Fibroblast of upper back skin (primary cell): ENCODE measurements around the gene SYF2.
"Not testable (repeated sequence)": the region's sequence is repeated elsewhere in the genome, so short reads cannot be mapped to it uniquely, and the experiment has no call there.

Experiments
- DNase-seq: peaks from one replicate; pipeline ENCODE4 v3.0.0-alpha.2; 2013

The SYF2 gene

DNA sequence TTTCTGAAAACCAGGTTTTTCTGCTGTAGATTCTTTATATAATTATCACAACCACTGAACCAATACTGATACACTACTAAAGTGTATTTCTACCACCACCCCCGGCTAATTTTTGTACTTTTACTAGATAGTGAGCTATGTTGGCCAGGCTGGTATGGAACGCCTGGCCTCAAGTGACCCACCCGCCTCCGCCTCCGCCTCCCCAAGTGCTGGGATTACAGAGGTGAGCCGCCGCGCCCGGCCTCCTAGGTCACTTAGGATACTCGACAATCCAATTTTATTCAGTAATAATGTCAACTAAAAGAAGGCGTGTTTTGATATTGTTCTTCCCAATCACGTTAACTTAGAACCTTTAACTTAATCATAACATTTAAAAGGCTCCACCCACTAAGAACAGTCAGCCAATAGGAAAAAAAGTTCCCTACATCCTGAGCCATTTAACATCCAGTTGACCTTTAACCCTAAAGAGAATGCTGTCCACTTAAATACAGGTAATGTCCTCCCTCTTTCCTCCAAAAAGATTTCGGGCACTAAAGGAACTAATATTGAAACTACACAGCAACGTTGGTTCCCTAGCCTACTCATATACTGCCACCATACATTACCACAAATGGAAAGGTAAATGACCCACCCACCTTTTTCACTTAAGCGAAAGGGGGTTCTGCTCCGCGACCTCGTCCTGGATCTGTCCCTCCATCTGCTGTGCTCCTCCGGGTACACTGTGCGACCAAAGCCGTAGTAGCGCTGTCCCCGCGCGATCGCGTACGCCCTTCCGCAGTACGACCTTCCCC is 13.7 kb upstream of the SYF2 start:
- no peak for DNase-seq

DNA sequence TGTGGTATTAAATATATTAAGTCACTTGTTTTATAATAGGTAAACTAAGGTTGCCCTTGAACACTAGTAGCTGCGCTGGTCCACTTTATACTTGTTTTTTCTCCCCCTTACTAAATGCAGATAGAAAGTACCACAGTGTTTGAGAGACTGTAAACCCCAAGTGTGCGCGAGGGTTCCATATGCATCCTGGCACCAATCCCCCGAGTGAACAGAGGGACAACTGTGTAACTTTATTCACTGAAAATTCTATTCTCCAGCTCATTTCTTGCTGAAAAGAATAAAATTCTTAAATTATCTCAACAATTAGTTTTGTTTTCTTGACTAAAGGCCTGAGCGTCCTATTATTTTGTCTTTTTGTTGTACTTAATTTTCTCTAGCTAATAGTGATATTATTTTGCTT is 13.1 kb upstream of the SYF2 start:
- DNase-seq = no peak

DNA sequence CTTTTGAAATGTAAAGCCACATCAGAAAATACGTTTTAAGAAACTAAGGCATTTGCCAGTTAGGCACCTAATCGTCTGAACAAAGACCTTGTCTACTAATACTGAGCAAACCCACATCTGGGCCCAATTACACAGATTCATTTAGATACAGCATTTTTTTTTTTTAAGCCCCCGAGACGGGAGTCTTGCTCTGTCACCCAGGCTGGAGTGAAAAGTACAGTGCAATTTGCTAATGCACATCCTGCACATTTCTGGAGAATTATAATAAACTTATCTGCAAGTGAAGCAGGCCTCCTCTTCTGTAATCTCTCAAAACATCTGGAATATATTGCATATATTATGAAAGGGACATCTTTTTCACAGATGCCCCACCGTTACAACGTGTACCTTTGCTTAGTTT is 11.6 kb upstream of the SYF2 start:
- no peak for DNase-seq

DNA sequence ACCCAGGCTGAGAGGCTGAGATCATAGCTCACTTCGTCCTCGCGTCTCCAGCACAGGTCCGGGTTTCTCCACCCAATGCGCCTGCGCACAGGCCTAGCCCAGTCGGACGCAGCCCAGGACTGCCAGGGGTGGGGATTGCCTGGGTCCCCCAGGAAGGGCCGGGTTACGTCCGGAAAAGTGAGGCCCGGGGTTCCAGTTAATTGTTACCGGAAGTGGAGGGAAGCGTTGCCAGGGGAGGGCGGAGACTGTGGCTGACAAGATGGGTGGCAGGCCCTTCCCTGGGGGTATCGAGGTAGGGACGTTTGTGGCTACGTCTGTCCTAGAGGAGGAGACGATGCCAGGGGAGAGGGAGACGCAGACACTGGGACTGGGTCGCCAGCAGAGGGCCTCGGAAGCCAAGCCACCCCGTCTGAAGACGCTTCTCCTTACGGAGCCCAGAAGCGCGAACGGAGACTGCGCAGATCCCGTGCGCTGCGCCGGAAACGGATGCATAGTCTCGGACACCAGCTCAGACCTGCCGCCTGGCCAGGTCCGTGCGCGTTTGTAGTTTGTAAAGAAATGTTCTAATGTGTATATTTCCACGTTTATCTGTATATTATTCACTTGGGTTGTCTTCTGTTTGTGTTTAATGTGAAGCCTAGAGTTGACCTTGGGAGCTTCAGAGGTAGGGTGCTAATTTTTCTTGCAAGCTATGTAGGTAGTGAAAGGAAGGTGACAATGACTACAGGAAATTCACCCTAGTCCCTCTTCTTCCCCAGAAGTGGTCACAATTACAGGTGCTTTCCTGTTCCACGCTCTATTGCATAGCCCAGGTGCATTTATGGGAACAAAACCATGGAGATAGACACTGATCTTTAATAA is 7.6 kb upstream of the SYF2 start:
- peak; percentile 84 for DNase-seq

DNA sequence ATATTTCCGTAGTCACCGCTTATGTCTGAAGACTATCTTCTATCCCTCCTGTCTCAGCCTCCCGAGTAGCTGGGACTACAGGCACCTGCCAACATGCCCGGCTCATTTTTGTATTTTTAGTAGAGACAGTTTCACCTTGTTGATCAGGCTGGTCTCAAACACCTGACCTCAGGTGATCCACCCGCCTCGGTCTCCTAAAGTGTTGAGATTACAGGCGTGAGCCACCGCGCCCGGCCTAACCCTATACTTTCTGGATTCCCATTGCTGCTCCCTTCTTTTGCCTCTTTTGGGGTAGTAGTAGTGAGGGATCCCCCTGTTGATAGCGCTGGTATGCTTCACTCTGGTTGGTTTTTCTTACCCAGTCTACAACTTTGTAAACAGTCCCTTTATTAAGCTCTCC is 5.7 kb upstream of the SYF2 start:
- DNase-seq = no peak

DNA sequence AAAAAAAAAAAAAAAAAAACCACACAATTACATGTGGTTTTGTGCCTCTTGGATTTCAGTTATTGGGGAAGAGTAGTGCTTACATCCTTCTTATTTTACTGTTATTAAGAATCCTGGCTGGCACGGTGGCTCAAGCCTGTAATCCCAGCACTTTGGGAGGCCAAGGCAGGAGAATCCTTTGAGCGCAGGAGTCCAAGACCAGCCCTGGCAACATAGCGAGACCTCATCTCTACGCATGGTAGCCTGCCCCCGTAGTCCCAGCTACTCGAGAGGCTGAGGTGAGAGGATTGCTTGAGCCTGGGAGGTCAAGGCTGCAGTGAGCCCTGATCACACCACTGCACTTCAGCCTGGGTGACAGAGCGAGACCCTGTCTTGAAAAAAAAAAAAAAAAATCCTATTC is 4.0 kb upstream of the SYF2 start:
- DNase-seq = not testable (repeated sequence)

DNA sequence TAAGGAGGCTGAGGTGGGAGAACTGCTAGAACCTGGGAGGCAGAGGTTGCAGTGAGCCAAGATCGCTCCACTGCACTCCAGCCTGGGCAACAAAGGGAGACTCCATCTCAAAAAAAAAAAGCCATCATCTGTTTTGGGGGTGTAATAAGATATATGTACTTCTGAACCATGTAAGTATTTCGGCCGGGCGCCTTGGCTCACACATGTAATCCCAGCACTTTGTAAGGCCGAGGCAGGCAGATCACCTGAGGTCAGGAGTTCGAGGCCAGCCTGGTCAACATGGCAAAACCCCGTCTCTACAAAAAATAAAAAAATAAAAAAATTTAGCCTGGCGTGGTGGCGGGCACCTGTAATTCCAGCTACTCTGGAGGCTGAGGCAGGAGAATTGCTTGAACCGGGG is 3.1 kb upstream of the SYF2 start:
- DNase-seq = not testable (repeated sequence)

DNA sequence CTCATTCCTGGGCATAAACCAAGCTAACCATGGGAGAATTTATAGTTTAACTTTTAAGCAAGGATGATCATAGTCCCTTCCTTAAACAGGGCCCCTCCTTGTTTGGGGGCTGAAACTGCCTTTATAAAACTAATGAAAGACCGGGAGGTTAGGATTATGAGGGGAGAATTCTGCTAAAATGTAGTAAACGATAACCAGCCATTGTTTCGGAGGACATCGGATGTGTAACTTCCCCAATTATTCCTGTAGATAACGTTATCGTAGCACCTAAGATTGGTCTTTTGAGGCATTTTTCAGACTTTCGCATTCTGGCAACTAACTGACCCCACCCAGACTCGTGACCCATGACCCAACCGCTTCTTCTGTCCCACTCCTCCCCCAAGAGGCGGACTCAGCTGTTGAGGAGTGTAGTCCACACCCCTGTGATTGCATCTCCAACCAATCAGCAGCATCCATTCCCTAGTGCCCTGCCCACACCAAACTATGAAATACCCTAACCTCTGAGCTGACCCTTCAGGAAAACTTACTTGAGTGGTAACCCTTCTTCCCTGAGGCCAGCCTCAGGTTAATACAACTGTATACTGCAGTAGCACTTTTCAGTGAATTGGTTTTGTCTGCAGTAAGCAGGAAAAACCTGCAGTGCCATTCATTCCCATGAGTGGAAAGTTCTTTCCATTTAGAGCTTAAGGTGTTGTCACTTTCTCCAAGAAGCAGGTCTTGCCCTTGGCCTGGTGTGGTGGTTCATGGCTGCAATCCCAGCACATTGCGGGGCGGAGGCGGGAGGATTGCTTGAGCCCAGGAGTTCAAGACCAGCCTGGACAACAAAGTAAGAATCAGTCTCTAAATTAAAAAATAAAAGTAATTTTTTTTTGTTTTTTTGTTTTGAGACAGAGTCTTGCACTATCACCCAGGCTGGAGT is 823 bp upstream of the SYF2 start:
- DNase-seq = peak; percentile 81

DNA sequence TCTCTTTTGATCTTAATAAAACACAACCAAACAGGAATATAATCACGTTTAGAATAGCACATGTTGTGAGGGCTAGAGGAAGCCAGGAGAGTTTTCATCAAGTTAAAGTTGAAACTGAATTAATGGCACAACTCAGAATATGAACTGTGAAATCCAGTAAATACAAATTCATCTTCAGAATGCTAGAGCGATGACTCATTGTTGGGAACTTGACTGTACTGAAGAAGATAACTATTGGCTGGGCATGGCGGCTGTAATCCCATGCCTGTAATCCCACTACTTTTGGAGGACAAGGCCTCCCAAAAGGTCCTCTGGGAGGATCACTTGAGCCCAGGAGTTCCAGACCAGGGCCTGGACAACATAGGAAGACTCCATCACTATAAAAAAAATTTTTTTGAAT is 8.8 kb downstream of the SYF2 start:
- DNase-seq = no peak

DNA sequence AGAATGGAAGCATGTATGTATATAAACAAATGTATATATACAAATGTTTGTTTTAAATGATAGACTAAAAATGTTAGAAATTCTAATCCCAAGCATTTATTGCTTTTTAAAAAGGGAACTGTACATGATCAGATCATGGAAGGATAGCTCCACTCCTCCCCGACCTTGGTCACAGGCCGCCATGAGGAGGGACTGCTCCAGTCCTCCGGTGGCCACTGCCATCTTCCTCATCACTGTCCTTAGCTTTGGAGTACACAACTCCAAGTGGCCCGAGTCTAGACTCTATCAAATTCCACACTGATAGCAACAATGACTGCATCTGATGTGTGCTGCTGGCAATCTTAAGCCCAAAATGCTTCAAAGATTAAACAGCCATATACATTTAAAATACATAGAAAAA is 9.7 kb downstream of the SYF2 start:
- no peak for DNase-seq

DNA sequence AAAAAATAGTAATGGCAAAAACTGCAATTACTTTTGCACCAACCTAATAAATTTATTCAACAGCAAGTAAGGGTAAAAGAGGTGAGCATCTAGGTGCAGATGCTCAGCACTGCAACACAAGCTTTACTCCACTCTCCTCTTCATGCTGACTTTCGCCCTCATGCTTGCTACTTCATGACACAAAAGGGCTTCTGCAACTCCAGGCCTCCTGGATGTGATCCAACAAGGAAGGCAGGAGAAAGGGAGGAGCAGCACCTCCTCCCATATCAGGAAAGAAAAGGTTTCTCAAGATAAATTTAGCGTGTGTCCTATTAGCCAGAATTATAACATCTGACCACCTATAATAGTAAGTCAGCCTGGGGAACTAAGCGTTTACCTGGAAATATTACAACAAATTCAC is 11.6 kb downstream of the SYF2 start:
- no peak for DNase-seq

DNA sequence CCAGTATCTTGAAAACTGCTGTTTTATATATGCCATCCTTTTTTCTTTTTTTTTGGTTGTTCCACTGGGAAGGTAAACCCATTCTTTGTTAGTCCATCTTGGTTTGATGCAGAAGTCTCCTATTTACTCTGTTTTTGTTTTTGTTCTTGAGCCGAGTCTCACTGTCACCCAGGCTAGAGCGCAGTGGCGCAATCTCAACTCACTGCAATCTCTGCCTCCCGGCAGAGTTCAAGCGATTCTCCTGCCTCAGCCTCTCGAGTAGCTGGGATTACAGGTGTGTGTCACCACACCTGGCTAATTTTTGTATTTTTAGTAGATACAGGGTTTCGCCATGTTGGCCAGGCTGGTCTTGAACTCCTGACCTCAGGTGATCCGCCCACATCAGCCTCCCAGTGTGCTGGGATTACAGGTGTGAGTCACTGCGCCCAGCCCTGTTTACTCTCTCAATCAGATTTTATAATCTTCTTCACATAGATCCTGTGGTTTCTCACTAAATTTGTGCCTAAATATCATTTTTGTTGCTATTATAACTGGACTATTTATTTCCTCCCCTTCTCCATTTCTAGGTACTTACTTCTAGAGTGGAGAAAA is 12.5 kb downstream of the SYF2 start:
- no peak for DNase-seq

DNA sequence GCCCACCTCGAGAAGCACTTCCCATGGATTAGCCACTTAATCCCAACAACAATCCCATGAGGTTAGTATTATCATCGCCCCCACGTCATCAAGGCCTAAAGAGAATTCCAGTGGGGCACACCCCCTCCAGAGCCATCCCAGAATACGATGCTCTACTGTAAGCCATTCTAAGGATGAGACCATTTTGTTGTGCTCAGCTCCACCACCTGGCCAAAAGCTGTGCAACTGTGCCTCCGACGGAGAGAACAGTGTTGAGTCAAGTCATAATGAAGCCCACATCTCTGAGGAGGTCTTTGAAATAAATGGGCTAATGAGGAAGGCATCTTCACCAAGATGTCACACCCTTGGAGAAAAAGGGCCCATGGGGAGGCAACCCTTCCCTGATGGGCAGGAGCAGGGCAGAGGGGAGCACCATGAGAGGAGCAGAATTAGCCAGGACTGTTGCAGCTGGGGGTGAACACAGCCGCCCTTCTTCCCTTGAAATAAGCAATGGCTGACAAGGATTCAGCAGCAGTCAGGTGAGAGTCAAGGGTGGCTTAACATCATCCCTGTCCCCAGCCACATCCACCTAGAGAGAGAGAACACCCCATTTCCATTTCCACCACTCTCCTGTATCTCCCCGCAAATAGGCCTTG is 14.6 kb downstream of the SYF2 start:
- DNase-seq = no peak

DNA sequence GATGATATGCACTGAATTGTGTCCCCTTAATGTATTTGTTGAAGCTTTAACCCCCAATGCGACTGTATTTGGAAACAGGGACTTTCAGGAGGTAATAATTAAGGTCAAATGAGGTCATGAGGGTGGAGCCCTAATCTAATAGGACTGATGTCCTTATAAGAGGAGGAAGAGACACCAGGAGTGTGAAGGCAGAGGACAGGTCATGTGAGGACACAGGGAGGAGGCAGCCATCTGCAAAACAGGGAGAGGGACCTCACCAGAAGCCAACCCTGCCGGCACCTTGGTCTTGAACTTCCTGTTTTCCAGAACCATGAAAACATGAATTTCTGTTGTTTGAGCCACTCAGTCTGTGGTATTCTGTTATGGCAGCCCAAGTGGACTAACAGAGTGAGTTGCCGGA is 15.3 kb downstream of the SYF2 start:
- DNase-seq = no peak

DNA sequence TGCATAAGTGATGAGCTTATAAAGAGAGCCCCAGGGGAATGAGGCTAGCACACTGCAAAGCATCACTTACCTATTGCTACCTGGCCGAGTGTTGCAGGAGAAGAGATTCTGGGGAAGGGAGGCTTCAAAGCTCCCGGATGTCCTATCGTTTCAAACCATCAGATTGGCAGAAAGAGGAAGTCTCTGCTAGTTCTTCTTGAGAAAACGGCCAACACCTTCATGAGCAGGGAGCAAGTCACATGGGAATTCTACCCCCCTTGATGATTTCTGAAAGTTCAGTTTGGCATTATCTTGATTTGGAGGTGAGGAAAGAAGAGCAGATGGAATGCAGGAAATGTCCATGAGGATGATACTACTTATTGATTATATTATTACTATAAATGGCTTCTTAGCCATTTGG is 16.2 kb downstream of the SYF2 start:
- DNase-seq = no peak

DNA sequence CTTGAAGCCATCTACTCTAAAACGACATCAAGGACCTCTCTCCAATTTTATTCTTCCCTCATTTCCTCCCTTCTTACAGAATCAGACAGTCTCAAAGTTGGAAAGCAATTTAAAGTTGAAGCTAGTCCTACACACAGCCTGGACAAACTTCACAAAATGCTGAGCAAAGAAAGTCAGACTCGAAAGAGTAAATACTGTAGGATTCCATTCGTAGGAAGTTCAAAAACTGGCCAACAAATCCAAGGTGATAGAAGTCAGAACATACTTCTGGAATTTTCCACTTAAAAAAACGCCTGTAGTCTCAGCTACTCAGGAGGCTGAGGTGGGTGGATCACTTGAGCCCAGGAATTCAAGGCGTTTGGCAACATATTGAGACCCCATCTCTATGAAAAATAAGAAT is 19.6 kb downstream of the SYF2 start:
- no peak for DNase-seq

DNA sequence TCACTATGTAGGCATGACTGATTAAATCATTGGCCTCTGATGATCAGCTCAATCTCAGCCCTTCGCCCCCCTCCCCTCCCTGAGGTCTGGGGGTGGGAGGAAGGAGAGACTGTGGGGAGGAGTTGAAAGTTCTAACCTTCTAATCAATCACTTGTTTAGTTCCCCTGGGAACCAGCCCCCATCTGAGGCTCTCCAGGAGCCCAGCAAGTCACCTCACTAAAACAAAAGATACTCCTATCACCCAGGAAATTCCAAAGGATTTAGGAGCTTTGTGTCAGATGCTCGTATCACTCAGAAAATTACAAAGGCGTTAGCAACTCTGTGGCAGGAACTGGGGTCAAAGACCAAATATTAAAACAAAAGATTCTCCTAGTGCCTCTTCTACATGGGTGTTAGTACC is 21.6 kb downstream of the SYF2 start:
- no peak for DNase-seq

DNA sequence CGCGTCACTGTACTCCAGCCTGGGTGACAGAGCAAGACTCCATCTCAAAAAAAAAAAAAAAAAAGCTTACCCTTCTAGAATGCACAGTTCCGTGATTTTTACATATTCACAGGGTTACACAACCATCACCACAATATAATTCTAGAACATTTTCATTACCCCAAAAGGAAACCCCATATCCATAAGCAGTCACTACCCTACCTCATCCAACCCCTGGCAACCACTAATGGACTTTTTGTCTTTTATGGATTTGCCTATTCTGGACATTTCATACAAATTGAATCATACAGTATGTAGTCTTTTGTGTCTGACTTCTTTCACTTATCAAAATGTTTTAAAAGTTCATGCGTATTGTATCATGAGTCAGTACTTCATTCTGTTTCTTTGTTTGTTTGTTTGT is 22.8 kb downstream of the SYF2 start:
- DNase-seq = no peak

DNA sequence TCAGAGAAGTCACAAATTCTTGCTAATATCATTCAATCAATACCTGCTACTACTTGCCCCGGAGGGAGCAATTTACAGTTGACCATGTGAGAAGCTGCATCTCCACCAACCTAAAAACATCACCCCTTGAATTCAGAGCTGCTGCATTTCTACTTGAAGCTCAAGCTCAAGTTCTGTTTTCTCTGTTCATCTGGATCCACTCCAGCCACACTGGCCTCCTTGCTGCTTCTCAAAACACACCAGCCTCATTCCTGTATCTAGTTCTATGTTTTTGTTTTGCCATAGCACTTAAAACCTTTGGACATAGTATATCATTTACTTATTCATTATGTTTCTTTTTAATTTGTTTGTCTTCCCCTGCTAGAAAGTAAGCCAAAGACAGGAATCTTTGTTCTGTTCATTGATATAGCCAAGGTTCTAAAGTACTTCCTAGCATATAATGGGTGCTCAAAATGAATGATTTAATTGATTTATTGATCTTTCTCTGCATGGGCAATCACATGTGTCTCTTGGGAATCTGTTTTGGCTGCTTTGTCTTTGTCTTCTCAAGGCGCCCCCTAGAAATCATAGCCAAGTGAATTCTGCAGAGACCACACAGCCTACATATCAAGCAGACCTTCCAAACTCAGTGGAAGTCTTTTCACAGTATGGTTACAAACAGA is 23.6 kb downstream of the SYF2 start:
- no peak for DNase-seq

DNA sequence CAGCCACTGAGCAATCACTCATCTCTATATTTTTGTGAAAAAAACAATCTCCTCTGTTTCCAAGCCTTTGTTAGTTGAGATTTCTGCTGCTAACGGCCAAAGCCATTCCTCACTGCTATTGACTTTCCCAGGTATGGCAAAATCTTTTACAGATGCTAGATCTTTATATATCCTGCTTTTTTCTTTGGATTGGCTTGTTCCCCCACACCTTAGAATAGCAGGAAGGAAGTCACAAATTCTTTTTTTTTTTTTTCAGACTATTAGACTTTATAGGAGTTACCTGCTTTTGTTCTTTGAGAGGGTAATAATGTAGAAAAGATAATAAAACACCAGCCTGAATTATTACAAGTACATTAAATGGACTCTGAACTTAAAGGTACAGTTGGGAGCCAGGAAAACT is 24.2 kb downstream of the SYF2 start:
- no peak for DNase-seq

DNA sequence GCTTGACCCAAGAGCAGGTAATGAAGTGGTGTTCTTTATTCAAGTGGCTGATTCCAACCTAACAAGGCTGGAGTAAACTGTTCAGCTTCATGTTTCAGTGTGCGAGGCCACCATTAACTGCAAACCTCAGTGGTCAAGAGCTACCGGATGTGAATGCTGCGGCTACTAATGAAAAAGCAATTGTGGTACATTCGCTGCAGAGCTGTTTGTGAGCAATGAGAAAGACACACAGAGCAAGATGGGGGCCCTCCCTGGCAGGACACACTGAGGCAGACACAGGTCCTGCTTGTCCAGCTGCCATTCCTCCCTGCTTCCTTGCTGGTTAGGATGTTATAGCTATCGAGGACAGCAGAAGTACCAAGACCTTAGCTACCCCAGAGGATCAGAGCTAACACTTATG is 26.1 kb downstream of the SYF2 start:
- DNase-seq = peak; percentile 29

DNA sequence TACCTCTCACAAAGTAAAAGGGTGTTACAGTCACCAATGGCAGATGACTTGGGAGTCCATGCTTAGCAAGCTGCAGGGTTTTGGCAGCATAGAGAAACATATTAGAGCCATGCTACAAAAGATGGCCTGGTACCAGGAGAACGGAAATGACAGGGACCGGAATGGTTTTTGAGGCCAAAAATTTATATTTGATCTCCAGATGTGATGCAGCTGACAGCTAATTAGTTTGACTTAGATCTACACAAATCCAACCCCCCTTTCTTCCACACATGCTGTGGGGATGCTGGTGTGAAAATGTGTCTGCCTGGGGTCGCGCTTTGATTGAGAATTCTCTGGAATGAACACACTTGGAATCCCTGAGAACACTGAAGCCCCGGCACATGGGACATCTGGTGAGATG is 26.5 kb downstream of the SYF2 start:
- no peak for DNase-seq
